ENCODE data around the gene DNAJC13.
"Not testable (repeated sequence)": the region's sequence is repeated elsewhere in the genome, so short reads cannot be mapped to it uniquely, and the experiment has no call there.

DNAJC13 gene

GRCh38 chr3:132549890-132550578 lies 132.7 kb downstream of the DNAJC13 start:
- peak; percentile 33 for DNase-seq (ENCODE audit: extremely low spot score)
- CTCF ChIA-PET, result interaction anchor here (1.7 to 10.8 kb wide), 3 partner anchors 15 to 92 kb away, joined by 3 to 102 read pairs (median 15); no protein-coding TSS in a partner anchor
- POLR2A ChIA-PET, result no interaction called here
- TF ChIP-seq, protein P1, sequence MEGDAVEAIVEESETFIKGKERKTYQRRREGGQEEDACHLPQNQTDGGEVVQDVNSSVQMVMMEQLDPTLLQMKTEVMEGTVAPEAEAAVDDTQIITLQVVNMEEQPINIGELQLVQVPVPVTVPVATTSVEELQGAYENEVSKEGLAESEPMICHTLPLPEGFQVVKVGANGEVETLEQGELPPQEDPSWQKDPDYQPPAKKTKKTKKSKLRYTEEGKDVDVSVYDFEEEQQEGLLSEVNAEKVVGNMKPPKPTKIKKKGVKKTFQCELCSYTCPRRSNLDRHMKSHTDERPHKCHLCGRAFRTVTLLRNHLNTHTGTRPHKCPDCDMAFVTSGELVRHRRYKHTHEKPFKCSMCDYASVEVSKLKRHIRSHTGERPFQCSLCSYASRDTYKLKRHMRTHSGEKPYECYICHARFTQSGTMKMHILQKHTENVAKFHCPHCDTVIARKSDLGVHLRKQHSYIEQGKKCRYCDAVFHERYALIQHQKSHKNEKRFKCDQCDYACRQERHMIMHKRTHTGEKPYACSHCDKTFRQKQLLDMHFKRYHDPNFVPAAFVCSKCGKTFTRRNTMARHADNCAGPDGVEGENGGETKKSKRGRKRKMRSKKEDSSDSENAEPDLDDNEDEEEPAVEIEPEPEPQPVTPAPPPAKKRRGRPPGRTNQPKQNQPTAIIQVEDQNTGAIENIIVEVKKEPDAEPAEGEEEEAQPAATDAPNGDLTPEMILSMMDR (IDR thresholded peaks at IDR 0.05; ENCODE audit: control extremely low read depth, extremely low read depth, low read depth, missing control alignments), result no peak

- TF ChIP-seq, protein P1 (IDR thresholded peaks at IDR 0.05; ENCODE audit: control extremely low read depth, extremely low read depth, low read depth, missing control alignments), result no peak
- POLR2A ChIA-PET, result no interaction called here
- no peak for DNase-seq (ENCODE audit: extremely low spot score)
- CTCF ChIA-PET, result interaction anchor here (3.7 to 10.8 kb wide), 2 partner anchors 15 to 92 kb away, joined by 15 to 102 read pairs; no protein-coding TSS in a partner anchor
Observed at GRCh38 chr3:132550579-132551305, 133.4 kb downstream of the DNAJC13 start.

DNA sequence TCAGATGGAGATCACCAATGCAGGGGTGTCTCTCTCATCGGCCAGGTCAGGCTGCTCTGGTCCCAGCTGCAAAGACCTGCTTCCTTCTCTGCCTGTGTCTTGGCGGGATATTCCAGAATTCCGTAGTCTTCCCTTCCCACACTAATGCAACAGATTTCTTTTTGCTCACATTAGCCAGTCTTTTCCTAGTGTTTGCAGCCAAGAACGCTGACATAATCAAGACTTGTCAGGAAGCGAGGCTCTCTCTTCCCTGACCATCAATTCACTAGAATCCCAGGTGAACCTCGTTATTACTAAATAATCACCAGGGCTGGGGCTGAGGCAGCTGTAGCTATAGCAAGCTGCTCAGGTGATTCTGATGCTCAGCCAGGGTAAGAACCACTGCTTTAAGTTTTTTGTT lies 136.5 kb downstream of the DNAJC13 start:
- TF ChIP-seq, protein P1 (IDR thresholded peaks at IDR 0.05; ENCODE audit: control extremely low read depth, extremely low read depth, low read depth, missing control alignments), result no peak
- CTCF ChIA-PET, result interaction anchor here (1.4 to 10.8 kb wide), 2 partner anchors 18 to 88 kb away, joined by 3 to 102 read pairs; no protein-coding TSS in a partner anchor
- DNase-seq (ENCODE audit: extremely low spot score), result no peak
- POLR2A ChIA-PET, result no interaction called here

DNA sequence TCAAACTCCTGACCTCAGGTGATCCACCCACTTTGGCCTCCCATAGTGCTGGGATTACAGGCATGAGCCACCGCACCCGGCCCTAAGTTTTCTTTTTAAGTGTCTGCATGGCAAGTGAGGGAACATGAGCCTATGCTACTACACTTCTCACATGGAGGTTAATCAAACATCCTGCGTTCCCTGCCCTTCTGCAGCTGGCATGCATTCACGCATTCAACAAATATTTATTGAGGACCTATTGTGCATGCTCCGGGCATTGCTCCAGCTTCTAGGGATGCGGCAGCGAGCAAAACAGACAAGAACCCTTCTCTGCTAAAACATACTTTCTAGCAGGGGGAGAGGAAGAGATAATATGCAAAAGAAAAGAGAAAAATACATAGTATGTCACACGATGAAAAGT lies 137.1 kb downstream of the DNAJC13 start:
- POLR2A ChIA-PET, result no interaction called here
- no peak for DNase-seq (ENCODE audit: extremely low spot score)

DNA sequence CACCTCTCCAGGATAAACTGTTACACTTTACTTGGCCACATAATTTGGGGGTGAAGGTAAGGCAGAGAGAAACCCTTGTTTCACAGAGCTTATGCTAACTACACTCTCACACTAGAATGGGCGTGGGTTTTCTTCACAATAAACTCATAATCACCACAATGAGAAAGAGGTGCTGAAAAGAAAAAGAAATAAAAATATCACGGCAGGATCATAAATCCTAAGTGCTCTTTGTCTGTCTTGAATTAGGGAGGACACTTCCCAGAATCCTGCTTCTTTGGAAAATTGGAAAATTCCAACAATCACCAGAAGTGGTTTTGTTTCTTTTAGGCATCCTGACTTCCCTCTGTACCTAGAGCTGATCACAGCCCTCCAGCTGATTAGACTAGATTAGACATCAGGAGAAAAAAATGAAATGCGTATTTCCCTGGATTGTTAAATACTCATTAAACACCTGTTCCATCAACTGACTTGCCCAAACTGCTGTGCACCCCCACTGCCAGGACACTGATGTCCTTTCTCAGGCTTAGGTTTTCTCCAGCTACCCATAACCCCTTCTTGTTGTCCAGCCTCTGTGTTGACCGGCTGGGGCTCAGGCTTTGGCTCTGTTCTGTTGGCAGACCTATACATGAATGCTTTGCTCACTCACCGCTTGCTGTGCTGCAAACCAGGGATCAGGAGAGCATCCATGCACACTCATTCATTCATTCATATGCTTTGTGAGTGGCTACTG lies 138.2 kb downstream of the DNAJC13 start:
- TF ChIP-seq, protein P1 (IDR thresholded peaks at IDR 0.05; ENCODE audit: control extremely low read depth, extremely low read depth, low read depth, missing control alignments), result no peak
- CTCF ChIA-PET, result no interaction called here
- POLR2A ChIA-PET, result no interaction called here
- no peak for DNase-seq (ENCODE audit: extremely low spot score)

More for the DNA sequence above, 137.1 kb downstream of the DNAJC13 start:
- CTCF ChIA-PET, result interaction anchor here (10.8 kb wide), 1 partner anchor 19 kb away, joined by 102 read pairs; no protein-coding TSS in a partner anchor
- TF ChIP-seq, protein P1 (IDR thresholded peaks at IDR 0.05; ENCODE audit: control extremely low read depth, extremely low read depth, low read depth, missing control alignments), result no peak

- DNase-seq (ENCODE audit: extremely low spot score); POLR2A ChIA-PET; CTCF ChIA-PET: not testable (repeated sequence)
Observed at GRCh38 chr3:132556036-132556386, 138.7 kb downstream of the DNAJC13 start.
